WTC11 (cell line): ENCODE results near the gene OR2F2. TPM values are rescaled to one million over a fixed set of nuclear protein-coding genes. Genes with fewer than 3 reads are reported as not detected.

Source experiments
- ATAC-seq: fragments of 200-7000 bp; cut with Tn5 transposase; 2 replicates; pipeline ENCODE4 v1.10.0; 2021; ENCODE audit warnings: mild to moderate bottlenecking, moderate library complexity
- CTCF ChIA-PET: fragments of 300-600 bp; sonication (Branson Sonifier 250); formaldehyde crosslinking; loops from one replicate; lab custom pipeline; 2021; ENCODE audit warnings: antibody characterized with exemption; lab: Charles Lee
- POLR2A ChIA-PET: fragments of 350-600 bp; sonication (Branson Sonifier 250); formaldehyde crosslinking; loops from one replicate; lab custom pipeline; 2021; ENCODE audit warnings: antibody characterized with exemption; lab: Charles Lee
- DNase-seq: peaks from one replicate; pipeline ENCODE4 v3.0.0; 2021; ENCODE audit warnings: low spot score
- H3K27ac Mint-ChIP-seq: 2 replicates; pipeline ENCODE4 v1.8.0; 2021; ENCODE audit warnings: mixed read lengths
- H3K27me3 Mint-ChIP-seq: 2 replicates; pipeline ENCODE4 v1.8.0; 2021; ENCODE audit warnings: low read depth, mild to moderate bottlenecking, moderate library complexity, mixed read lengths
- H3K36me3 Mint-ChIP-seq: 2 replicates; pipeline ENCODE4 v1.8.0; 2021; ENCODE audit warnings: mixed read lengths
- H3K4me1 Mint-ChIP-seq: 2 replicates; pipeline ENCODE4 v1.8.0; 2022; ENCODE audit warnings: mixed read lengths
- H3K4me3 Mint-ChIP-seq: 2 replicates; pipeline ENCODE4 v1.8.0; 2021; ENCODE audit warnings: mild to moderate bottlenecking, moderate library complexity, mixed read lengths
- H3K9me3 Mint-ChIP-seq: 2 replicates; pipeline ENCODE4 v1.8.0; 2021; ENCODE audit warnings: mixed read lengths
- AFF4 ChIP-seq: sonication (generic); formaldehyde crosslinking; IDR thresholded peaks from 2 replicates; pipeline ENCODE4 v1.8.1; 2023; ENCODE audit warnings: mild to moderate bottlenecking, missing genetic modification reagents, borderline replicate concordance
- ATF2 ChIP-seq: sonication (generic); formaldehyde crosslinking; IDR thresholded peaks from 2 replicates; pipeline ENCODE4 v1.8.1; 2022; ENCODE audit warnings: low read depth, missing genetic modification reagents, borderline replicate concordance
- ATF6 ChIP-seq: sonication (generic); formaldehyde crosslinking; IDR thresholded peaks from 2 replicates; pipeline ENCODE4 v1.8.1; 2023; ENCODE audit warnings: mild to moderate bottlenecking, missing genetic modification reagents
- CBFB ChIP-seq: sonication (generic); formaldehyde crosslinking; IDR thresholded peaks from 2 replicates; pipeline ENCODE4 v1.8.1; 2022; ENCODE audit warnings: mild to moderate bottlenecking, low read depth, missing genetic modification reagents
- CDX4 ChIP-seq: fragments of 250-450 bp; sonication (Bioruptor Pico); IDR thresholded peaks from 2 replicates; pipeline ENCODE4 v1.9.0; 2021; ENCODE audit warnings: moderate library complexity, mild to moderate bottlenecking, inconsistent platforms, borderline replicate concordance
- CREM ChIP-seq: sonication (generic); formaldehyde crosslinking; IDR thresholded peaks from 2 replicates; pipeline ENCODE4 v1.8.1; 2022; ENCODE audit warnings: mild to moderate bottlenecking, missing genetic modification reagents, moderate library complexity
- CTCF ChIP-seq: fragments of 200-600 bp; IDR thresholded peaks from 2 replicates; pipeline ENCODE4 v1.8.0; 2022; ENCODE audit warnings: antibody characterized with exemption
- E2F1 ChIP-seq: sonication (generic); formaldehyde crosslinking; IDR thresholded peaks from 2 replicates; pipeline ENCODE4 v1.8.0; 2022; ENCODE audit warnings: mild to moderate bottlenecking, missing genetic modification reagents
- E2F5 ChIP-seq: sonication (generic); formaldehyde crosslinking; IDR thresholded peaks from 2 replicates; pipeline ENCODE4 v1.8.1; 2022; ENCODE audit warnings: mild to moderate bottlenecking, moderate library complexity, missing genetic modification reagents
- GTF2I ChIP-seq: fragments of 250-450 bp; sonication (Bioruptor Pico); conservative IDR thresholded peaks from 2 replicates; pipeline ENCODE4 v1.4.0; 2021; ENCODE audit warnings: mild to moderate bottlenecking
- HMGA2 ChIP-seq: fragments of 250-450 bp; sonication (Bioruptor Pico); IDR thresholded peaks from 2 replicates; pipeline ENCODE4 v1.4.0; 2021; ENCODE audit warnings: mild to moderate bottlenecking, moderate library complexity
- JUN ChIP-seq: sonication (generic); formaldehyde crosslinking; IDR thresholded peaks from 2 replicates; pipeline ENCODE4 v1.8.0; 2023; ENCODE audit warnings: mild to moderate bottlenecking, missing genetic modification reagents
- MLX ChIP-seq: sonication (generic); formaldehyde crosslinking; IDR thresholded peaks from 2 replicates; pipeline ENCODE4 v1.8.1; 2023; ENCODE audit warnings: mild to moderate bottlenecking, missing genetic modification reagents, moderate library complexity
- NR1H2 ChIP-seq: sonication (generic); formaldehyde crosslinking; IDR thresholded peaks from 2 replicates; pipeline ENCODE4 v1.9.0; 2021; ENCODE audit warnings: mild to moderate bottlenecking, moderate library complexity, missing genetic modification reagents
- USF1 ChIP-seq: sonication (generic); formaldehyde crosslinking; IDR thresholded peaks from 2 replicates; pipeline ENCODE4 v1.8.0; 2022; ENCODE audit warnings: mild to moderate bottlenecking, missing genetic modification reagents
- ZNF138 ChIP-seq: sonication (generic); formaldehyde crosslinking; conservative IDR thresholded peaks from 2 replicates; pipeline ENCODE4 v1.8.1; 2022; ENCODE audit warnings: mild to moderate bottlenecking, moderate library complexity, missing genetic modification reagents
- ZNF671 ChIP-seq: fragments of 250-450 bp; sonication (Bioruptor Pico); IDR thresholded peaks from 2 replicates; pipeline ENCODE4 v1.8.0; 2021; ENCODE audit warnings: mild to moderate bottlenecking
- total RNA-seq: library from RNA; stranded (reverse); gene quantifications from 3 replicates; pipeline ENCODE4 v1.2.3, GENCODE V29; 2021

Gene OR2F2
- total RNA-seq, 1 experiment from 2014 or later = not detected

GRCh38 chr7:143974459-143974858 lies 39.4 kb downstream of the OR2F2 start:
- Mint-ChIP-seq H3K4me1 (no peaks in the 10 kb centered on the region), H3K4me3 (no peak overlapping the region), H3K36me3 (no peaks in the 10 kb centered on the region), H3K27ac (no peak overlapping the region), H3K27me3 (no peaks in the 10 kb centered on the region), H3K9me3 (peaks cover 17% of the 10 kb centered on the region; the same call in 1 of the 2 replicates)
- ChIA-PET POLR2A (no interaction called here), CTCF (no interaction called here)
- no peak for TF ChIP-seq AFF4 (CRISPR knock-in tag)
- no peak for TF ChIP-seq JUN (CRISPR knock-in tag)
- TF ChIP-seq GTF2I = no peak
- TF ChIP-seq ZNF138 = no peak
- TF ChIP-seq CREM = no peak
- no peak for TF ChIP-seq MLX (CRISPR knock-in tag)
- TF ChIP-seq E2F5 (CRISPR knock-in tag) = no peak
- TF ChIP-seq CTCF = no peak
- no peak for TF ChIP-seq ZNF671 (CRISPR knock-in tag)
- TF ChIP-seq E2F1 (CRISPR knock-in tag) = no peak
- no peak for TF ChIP-seq NR1H2 (CRISPR knock-in tag)
- TF ChIP-seq CDX4 (CRISPR knock-in tag) = no peak
- no peak for TF ChIP-seq ATF6 (CRISPR knock-in tag)
- no peak for TF ChIP-seq HMGA2
- TF ChIP-seq CBFB (CRISPR knock-in tag) = no peak
- TF ChIP-seq USF1 (CRISPR knock-in tag) = no peak
- TF ChIP-seq ATF2 (CRISPR knock-in tag) = no peak
- DNase-seq = no peak
- ATAC-seq = no peak
